Epidermal melanocyte (primary cell): ENCODE results near the gene GPR107.

Source experiments
- DNase-seq: peaks from one replicate; pipeline ENCODE4 v3.0.0; 2011; ENCODE audit warnings: low spot score; ENCODE audit not compliant: insufficient read length

GPR107 gene

DNA sequence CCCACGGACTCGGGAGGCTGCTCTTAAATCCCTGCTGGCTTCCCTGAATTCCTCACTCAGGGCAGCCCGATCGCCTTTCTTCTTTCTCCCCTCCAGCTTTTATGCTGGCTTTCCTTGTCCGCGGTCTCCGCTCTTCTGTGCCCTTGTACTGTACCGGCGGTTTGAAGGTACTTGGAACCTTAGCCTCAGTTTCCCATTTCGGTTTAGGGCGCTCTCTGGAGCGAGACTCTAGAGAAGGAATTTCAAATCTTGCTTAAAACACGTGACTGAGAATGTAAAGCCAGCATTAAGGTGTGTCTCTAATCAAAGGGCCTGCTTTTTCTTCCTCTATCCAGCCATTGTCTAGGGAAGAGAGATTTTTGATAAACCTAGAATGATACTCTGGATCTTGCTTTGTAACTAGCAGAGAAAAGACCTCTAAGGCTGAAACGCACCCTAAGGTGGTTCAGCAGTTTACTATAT lies 650 bp downstream of the GPR107 start:
- no peak for DNase-seq

DNA sequence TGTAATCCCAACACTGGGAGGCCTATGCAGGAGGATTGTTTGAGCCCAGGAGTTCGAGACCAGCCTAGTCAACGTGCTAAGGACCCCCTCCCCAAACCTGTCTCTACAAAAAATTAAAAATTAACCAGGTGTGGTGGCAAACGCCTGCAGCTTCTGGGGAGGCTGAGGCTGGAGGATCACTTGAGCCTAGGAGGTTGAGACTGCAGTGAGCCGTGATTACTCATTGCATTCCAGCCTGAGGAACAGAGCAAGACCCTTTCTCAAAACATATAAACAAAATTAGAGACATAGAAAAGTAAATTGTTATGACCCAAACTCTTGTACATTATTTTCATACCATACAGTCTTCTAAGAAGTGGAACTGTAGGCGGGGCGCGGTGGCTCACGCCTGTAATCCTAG lies 1.1 kb downstream of the GPR107 start:
- no peak for DNase-seq

DNA sequence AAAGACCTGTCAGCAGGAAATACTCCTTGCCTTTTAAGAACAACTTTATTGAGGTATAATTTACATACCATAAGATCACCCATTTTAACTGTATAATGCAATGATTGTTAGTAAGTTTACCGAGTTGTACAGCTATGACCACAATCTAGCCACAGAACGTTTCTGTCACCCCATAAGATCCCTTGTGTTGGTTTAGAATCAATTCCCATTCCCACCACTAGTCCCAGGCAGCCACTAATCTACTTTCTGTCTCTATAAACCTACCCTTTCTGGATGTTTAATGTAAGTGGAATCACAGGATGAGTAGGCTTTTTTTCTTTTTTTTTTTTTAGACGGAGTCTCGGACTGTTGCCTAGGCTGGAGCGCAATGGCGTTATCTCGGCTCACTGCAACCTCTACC lies 4.4 kb downstream of the GPR107 start:
- DNase-seq, result no peak

DNA sequence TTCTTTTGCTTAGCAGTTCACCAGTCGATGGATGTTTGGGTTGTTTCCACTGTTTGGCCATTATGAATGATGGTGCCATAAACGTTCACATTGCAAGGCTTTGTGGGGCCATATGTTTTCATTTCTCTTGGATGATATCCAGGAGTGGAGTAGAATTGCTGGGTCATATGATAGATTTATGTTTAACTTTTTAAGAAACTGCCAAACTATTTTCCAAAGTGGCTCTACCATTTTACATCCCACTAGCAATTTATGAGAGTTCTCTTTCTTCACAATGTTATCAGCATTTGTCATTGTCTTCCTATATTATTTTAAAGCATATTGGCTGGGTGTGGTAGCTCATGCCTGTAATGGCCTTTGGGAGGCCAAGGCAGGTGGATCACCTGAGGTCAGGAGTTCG lies 5.2 kb downstream of the GPR107 start:
- DNase-seq, result no peak

DNA sequence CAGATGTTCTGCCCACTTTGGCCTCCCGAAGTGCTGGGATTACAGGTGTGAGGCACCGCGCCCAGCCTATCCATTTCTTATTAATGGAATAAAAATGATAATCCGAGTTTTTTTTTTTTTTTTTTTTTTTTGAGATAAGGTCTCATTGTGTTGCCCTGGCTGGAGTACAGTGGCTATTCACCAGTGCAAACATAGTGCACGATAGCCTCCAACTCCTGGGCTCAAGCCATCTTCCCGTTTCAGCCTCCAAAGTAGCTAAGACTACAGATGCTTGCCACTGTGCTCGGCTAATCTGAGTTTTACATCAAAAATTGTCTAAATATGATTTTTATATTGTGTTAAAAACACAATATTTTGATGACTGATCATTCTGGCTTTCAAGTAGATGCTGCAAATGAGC lies 6.6 kb downstream of the GPR107 start:
- DNase-seq, result no peak

DNA sequence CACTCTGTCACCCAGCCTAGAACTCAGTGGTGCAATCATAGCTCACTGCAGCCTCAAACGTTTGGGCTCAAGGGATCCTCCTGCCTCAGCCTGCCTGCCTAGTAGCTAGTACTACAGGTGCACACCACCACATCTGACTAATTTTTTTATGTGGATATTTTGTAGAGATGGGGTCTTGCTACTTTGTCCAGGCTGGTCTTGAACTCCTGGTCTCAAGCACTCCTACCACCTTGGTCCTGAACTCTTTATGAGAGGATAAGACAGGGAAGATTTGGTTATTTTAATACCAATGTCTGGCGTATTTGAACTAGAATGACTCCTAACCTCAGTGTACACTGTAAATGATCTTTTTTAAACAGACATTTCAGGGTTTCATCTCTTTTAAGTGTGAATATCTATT lies 9.0 kb downstream of the GPR107 start:
- no peak for DNase-seq

DNA sequence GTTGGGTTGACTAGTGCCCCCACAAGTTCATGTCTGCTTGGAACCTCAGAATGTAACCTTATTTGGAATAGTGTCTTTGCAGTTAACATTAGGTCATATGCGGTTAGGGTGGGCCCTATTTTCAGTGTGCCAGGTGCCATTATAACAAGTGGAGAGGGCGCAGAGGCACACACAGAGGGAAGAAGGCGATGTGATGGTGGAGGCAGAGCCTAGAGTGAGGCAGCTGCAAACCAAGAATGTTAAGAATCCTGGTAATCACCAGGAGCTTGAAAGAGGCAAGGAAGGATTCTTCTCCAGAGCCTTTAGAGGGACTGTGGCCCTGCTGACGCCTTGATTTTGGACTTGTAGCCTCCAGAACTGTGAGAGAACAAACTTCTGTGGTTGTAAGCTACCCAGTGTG lies 10.9 kb downstream of the GPR107 start:
- no peak for DNase-seq

DNA sequence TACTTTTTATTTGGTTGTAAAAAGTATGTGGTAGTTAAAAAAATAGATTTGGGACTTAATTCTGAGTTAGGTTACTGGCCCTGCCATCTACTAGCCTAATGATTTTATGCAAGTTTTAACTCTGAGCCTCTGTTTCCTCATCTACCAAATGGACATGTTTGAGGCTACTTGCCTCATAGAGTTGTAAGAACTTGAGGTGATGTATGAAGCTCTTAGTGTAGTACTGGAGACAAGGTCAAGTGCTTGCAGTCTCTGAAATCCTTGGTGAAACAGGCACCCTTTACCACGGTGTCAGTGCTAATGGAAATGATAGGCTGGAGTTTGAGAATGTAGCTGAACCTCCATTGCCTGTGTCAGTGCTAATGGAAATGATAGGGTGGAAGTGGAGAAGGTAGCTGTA lies 15.3 kb downstream of the GPR107 start:
- no peak for DNase-seq

DNA sequence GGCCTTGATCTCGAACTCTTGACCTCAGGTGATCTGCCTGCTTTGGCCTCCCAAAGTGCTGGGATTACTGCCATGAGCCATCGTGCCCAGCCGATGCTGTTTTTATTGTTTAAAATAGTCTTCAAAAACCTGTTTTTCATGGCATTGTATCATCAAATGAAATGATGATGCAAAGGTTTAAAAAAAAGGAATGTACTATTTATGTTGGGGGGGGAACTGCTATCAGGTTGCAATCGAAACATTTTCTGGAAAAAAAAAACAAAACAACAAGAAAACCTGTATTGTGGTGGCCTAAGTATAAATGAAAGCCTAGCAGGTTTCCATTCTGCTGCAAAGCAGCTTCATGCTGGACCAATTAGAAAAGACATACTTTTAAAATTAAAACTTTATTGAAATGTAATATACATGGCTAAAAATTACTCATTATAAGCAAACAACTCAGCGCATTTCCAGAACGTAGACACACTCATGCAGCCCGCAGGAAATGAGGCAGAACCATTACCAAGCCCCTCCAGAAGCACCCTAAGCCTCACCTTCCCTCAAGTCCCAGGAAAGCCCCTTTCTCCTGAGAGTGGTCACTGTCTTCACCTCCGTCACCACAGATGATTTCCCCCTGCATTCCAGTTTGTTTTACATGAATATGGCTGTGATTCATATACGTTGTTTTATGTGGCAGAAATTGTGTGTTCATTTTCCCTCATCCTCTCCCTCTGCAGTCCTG lies 19.0 kb downstream of the GPR107 start:
- no peak for DNase-seq

DNA sequence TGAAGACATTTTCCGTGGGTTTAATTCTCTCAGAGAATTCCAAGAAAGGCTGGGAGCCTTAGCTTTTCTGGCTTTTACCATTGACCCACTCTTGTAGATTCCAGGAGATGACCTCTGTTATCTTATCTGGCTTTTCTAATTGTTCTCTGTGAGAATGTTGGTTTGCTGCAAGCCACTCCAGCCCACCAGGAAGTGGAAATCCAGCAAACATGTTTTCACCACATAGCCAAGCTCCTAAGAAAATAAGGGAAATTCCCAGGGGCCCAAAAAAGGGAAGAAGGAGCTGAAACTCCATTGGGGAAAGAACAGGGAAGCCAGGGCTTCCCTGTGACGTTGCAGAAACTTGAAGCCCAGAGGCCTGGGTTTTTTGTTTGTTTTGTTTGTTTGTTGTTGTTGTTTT lies 19.7 kb downstream of the GPR107 start:
- DNase-seq, result no peak

DNA sequence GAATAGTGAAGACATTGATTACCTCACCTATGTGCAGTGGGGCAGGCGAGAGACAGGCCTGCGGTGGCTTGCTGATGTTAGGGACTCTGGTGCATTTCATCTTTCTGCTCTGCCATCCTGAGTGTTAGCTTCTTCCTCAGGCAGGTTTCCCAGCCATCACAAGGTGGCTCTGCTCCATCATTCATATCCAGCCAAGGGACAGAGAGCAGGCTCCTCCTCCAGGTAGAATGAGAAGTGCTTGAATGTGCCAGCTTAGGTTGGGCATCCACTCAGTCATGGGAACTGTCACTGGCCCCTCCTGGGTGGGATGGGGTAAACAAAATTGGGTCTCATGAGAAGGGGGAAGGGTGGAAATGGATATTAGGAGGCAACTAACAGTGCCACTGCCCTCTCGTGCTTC lies 24.8 kb downstream of the GPR107 start:
- no peak for DNase-seq

DNA sequence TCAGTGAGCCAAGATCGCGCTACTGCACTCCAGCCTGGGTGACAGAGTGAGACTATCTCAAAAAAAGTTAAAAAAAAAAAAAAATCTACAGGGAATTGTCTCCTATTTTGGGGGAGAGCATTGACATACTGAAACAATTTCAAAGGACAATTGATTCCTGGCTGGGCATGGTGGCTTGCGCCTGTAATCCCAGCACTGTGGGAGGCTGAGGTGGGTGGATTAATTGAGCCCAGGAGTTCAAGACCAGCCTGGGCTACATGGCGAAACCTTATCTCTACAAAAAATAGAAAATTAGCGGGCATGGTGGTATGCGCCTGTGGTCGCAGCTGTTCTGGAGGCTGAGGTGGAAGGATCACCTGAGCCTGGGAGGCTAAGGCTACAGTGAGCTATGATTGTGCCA lies 30.6 kb downstream of the GPR107 start:
- DNase-seq, result no peak

DNA sequence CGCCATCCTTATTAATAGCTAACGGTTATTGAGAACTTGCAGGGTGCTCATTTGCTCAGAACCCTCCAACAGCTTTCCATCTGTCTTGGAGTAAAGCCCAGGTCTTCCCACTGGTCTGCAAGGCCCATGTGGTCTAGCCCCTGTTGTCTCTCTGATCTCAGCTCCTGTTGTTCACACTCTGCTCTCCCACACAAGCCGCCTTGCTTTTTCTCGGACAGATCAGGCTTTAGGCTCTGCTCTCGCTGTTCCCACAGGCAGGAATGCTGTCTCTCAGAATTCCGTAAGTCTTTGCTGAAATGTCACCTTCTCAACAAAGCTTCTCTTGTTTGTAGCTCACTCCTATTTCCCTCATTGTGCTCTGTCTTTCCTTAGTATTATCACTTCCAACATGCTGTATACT lies 34.3 kb downstream of the GPR107 start:
- DNase-seq, result peak; percentile 34

DNA sequence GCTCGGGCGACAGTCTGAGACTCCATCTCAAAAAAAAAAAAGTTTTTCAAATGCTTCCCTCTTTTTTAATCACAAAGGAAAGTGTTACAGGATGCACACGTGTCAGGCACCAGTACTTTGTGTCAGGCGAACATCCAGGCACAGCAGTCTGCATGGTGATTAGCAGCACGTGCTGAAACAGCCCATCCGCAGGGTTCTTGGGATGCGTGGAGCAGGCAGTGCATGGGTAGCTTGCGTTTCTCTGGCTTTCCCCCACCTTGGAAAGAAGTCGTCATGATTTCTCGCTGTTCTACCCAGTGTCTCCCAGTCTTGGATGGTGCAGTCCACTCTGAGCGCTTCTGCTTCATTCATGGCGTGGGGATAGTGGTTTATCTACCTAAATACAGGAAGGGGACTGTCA lies 35.4 kb downstream of the GPR107 start:
- no peak for DNase-seq

DNA sequence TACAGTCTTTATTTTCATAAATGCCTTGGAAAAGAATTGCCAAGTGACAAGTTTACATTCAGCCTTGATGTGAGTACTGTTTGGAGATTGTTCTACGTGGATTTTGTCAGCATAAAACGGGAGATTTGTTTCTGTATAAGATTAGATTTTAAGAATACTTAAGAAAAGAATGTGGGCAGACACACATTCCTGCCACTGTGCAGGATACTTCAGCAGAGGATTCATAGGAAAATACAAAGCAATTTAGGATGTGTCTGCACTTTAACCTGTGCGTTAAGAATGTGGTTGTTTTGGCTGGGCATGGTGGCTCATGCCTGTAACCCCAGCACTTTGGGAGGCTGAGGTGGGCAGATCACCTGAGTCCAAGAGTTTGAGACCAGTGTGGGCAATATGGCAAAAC lies 37.2 kb downstream of the GPR107 start:
- no peak for DNase-seq

DNA sequence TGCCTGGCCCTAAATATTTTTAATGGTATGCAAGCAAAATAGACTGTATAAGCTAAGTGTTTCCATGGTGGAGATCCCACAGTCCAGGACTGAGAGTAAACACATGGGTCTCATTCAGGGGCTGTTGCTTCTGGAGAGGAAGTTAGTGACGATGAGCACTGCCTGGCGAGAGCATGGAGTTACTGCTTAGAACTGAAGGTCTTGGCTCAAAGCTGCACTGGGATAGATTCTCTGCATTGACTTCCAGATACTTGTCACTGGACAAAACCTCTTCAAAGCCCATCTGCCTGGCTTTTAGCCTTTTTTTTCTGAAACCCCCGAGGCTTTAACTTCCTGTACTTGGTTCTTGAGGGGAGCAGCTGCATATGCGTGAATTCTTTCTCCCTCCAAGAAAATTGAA lies 39.2 kb downstream of the GPR107 start:
- DNase-seq, result no peak

DNA sequence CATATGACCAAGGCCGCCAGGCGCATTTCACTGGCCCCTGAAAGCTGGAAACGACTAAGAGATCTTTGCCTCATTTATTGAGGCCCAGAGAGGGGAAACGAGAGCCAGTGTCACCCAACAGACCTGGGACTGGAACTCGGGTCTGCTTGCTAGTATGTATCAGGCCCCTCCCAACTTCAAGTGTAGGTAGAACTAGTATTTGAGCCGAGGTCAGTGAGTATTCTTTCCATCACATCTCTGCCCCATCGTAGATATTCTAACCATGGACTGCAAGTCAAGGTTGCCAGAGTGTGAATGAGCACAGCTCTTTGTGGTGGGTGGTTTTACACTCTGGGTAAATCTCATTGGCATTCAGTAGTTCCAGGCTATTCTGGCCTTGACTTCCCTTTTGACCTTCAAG lies 42.2 kb downstream of the GPR107 start:
- DNase-seq, result no peak

DNA sequence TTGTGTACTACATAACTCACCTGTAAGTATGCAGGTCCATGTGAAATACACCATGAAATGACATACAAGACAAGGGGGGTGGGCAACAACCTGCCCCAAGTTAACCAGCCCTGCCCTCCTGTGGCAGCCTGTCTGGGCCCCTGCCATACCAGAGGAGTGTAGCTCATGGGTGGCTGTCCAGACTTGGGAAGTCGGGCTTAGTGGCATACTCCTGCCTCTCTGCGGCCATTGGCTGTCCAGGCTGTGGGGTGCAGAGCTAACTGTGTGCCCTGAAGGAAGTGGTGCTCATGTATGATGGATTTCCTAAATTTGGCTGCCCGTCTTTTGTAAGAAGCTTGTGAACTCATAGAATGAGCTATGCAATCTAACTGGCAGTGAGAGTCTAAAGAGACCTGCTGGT lies 47.0 kb downstream of the GPR107 start:
- no peak for DNase-seq

DNA sequence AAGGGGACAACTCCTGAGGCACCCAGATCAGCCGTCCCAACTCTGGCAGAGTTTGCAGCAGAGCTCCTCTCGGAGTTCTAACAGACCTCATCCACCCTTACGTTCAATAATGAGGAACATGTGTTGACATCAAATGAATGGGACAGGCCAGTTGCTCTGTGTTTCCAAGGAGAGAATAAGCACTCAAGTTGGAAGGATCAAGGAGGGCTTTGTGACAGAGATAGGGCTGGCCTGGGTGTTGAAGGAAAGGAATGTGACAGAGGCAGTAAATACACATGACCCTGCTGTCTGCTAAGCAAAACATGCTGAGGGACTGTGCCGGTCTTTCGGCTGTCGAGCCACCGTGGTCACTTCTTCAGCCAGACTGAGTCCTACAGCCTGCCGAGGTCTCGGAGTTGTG lies 48.2 kb downstream of the GPR107 start:
- DNase-seq, result no peak

DNA sequence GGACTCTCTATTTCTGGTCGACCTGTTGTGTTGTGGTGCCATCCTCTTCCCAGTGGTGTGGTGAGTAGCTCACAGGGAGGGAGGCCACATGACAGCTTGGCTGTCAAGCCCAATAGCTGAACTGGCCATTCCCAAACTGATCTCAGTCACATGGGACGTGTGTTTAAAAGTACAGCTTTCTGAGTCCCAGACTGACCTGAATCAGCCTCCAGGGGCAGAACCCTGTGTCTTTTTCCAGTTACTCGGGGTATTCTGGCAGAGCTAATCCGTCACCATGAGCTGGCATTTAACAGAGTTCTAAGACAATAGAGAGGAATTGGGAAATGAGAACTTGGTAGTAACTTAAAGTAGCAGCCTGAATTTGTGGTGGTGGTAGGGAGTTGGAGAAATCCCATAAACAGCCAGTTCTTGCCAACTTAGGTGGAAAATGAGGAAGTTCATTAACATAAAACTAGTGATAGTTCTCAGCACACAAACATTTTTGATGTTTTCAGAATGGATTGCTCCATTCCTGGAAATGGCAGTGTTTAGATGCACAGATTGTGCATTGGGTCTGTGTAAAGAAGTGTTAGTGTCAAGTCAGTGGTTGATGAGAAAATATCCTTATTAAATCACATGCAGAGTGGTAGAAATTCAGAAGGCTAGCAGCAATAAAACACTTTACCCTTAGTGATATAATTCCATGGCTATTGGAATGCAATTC lies 50.9 kb downstream of the GPR107 start:
- DNase-seq, result no peak

DNA sequence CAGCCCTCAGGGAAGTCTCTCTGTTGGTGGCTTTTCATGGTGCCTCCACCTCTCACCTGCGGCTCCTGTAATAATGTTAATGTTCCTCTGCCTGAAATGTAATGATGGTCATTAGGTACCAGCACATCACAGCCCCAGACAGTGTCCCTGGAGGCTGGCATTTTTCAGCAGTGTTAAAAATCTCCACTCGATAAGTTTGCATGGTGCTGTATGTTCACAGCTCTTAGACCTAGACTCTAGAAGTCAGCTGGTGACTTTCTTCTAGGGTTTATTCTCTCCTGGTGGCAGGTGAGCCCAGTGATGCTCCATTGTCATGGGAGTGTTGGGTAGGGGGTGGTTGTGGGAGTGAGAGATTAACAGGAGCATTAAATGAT lies 53.1 kb downstream of the GPR107 start:
- DNase-seq, result no peak

DNA sequence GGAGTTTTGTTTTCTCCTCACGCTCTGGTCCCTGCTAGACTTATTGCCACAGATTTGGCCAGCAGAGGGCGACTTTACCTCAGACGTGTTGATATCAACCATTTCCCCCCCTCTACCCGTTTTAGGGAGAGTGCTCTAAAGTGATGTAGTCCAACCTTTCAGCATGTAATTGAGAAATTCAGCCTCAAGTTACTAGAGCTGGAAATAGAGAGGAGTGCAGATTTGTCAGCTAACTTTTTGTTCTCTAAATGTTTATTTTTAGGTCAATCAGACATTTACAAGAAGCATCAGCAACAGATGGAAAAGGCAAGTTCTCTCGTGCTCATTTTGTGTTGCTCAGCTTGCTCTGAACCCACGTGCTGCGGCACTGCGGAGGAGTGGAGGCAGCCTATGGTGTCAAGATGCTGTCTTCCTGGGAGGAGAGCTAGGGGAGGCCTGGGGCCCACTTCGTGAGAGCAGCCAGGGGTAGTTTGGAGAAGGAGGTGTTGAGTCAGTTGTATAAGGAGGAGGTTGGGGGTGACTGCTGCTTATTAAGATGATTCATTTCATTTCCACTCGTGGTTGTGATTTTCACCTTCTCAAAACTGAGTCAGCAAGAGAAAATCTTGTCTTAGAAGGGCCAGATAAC lies 53.6 kb downstream of the GPR107 start:
- DNase-seq, result peak; percentile 80

DNA sequence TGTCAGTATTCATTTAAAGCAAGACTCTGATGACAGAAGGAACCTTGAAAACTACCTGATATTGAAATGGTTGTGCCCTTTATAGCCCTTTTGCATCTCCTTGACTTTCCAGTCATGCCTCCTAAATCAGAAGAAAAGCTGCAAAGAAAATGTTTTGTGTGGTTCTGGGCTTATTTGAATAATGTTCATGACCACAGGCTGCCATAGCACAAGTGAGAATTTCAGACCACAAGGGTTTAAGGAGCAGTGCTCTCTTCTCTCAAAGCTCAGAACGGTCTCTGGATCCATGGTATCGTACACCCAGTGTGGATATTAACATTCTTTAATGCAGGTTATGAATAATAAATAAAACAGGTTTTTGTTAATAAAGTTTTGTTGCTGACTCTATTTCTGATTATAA lies 54.2 kb downstream of the GPR107 start:
- DNase-seq, result no peak
